OCI-LY7 (cell line): ENCODE measurements around the gene ABCA2. TPM values are rescaled to one million over a fixed set of nuclear protein-coding genes. Genes with fewer than 3 reads are reported as not detected.

Source experiments
- BruUV-seq: library from RNA; stranded (reverse); fragments of 400-500 nt; replicated peaks from 2 replicates; lab custom pipeline; 2021; lab: Mats Ljungman, UMichigan
- CTCF ChIA-PET: fragments of 300-600 bp; sonication (Branson Sonifier 250); formaldehyde crosslinking; loops from one replicate; lab custom pipeline; 2022; ENCODE audit warnings: antibody characterized with exemption; ENCODE audit not compliant: unreplicated experiment; lab: Charles Lee
- POLR2A ChIA-PET: fragments of 300-600 bp; sonication (Branson Sonifier 250); formaldehyde crosslinking; loops from one replicate; lab custom pipeline; 2022; ENCODE audit warnings: antibody characterized with exemption; lab: Charles Lee
- DNase-seq: peaks from one replicate; pipeline ENCODE4 v3.0.0-alpha.2; 2015; ENCODE audit warnings: low spot score
- H2AFZ ChIP-seq: fragments of 200-600 bp; sonication (generic), shearing (Covaris generic); 2 replicates; pipeline ENCODE4 v1.6.1; 2014; ENCODE audit warnings: mild to moderate bottlenecking, antibody characterized with exemption, low read length, moderate library complexity
- H3K27ac ChIP-seq: fragments of 200-600 bp; sonication (generic); 2 replicates; pipeline ENCODE4 v1.5.1; 2014; ENCODE audit warnings: mixed run types, low read depth, mild to moderate bottlenecking, moderate library complexity, low read length, inconsistent platforms; ENCODE audit not compliant: poor library complexity, severe bottlenecking
- H3K36me3 ChIP-seq: fragments of 200-600 bp; sonication (generic); 2 replicates; pipeline ENCODE4 v1.6.1; 2014; ENCODE audit warnings: mild to moderate bottlenecking, antibody characterized with exemption, low read length, moderate library complexity, mixed read lengths; ENCODE audit not compliant: insufficient read depth
- H3K4me1 ChIP-seq: fragments of 200-600 bp; sonication (generic); 2 replicates; pipeline ENCODE4 v1.5.1; 2014; ENCODE audit warnings: mild to moderate bottlenecking, low read length; ENCODE audit not compliant: insufficient read depth, poor library complexity, severe bottlenecking
- H3K4me2 ChIP-seq: fragments of 200-600 bp; sonication (generic); 2 replicates; pipeline ENCODE4 v1.6.1; 2014; ENCODE audit warnings: mild to moderate bottlenecking, low read length
- H3K4me3 ChIP-seq: fragments of 200-600 bp; sonication (generic); 2 replicates; pipeline ENCODE4 v1.5.1; 2014; ENCODE audit warnings: mild to moderate bottlenecking, low read depth, low read length; ENCODE audit not compliant: poor library complexity, severe bottlenecking
- H3K79me2 ChIP-seq: fragments of 200-600 bp; sonication (generic); 2 replicates; pipeline ENCODE4 v1.6.1; 2016; ENCODE audit warnings: low read depth, mild to moderate bottlenecking, low read length, moderate library complexity, mixed read lengths; ENCODE audit not compliant: insufficient read depth
- H3K9me2 ChIP-seq: fragments of 200-600 bp; sonication (generic); 2 replicates; pipeline ENCODE4 v1.6.1; 2016; ENCODE audit warnings: mild to moderate bottlenecking, low read length, mixed read lengths; ENCODE audit not compliant: insufficient read depth
- H3K9me3 ChIP-seq: fragments of 200-600 bp; sonication (generic); 2 replicates; pipeline ENCODE4 v1.6.1; 2014; ENCODE audit warnings: mild to moderate bottlenecking, mixed run types, low read length, mixed read lengths
- H4K20me1 ChIP-seq: fragments of 200-600 bp; sonication (generic); 2 replicates; pipeline ENCODE4 v1.6.1; 2014; ENCODE audit warnings: mild to moderate bottlenecking, antibody characterized with exemption, low read length, moderate library complexity, mixed read lengths; ENCODE audit not compliant: insufficient read depth
- EZH2phosphoT487 ChIP-seq: fragments of 200-600 bp; sonication (generic); IDR thresholded peaks from 2 replicates; pipeline ENCODE4 v1.6.1; 2018; ENCODE audit warnings: low read depth, borderline replicate concordance, mild to moderate bottlenecking, mixed run types, antibody characterized with exemption, low read length, moderate library complexity, mixed read lengths
- intact Hi-C: fragments of 100-400 bp; cut with micrococcal nuclease; formaldehyde crosslinking; loops from one replicate; pipeline ENCODE4 v1.10.0; 2022; ENCODE audit not compliant: unreplicated experiment
- total RNA-seq, 2 experiments: library from RNA; depleted of rRNA in 1 of 2; stranded (reverse); fragments of >200 nt in 1 of 2; shearing (Covaris generic) in 1 of 2; gene quantifications; 2 replicates each; pipeline ENCODE4 v1.2.3, GENCODE V29; 2014 to 2022
- TF ChIP-seq, protein P1 (sequence below): fragments of 200-600 bp; sonication (generic); conservative IDR thresholded peaks from 2 replicates; pipeline ENCODE4 v1.5.1; 2014; ENCODE audit warnings: mild to moderate bottlenecking, antibody characterized with exemption, low read length, moderate library complexity, mixed read lengths

ABCA2 gene
- total RNA-seq, 2 experiments from 2014 or later = 4.1 to 10.6 TPM

DNA sequence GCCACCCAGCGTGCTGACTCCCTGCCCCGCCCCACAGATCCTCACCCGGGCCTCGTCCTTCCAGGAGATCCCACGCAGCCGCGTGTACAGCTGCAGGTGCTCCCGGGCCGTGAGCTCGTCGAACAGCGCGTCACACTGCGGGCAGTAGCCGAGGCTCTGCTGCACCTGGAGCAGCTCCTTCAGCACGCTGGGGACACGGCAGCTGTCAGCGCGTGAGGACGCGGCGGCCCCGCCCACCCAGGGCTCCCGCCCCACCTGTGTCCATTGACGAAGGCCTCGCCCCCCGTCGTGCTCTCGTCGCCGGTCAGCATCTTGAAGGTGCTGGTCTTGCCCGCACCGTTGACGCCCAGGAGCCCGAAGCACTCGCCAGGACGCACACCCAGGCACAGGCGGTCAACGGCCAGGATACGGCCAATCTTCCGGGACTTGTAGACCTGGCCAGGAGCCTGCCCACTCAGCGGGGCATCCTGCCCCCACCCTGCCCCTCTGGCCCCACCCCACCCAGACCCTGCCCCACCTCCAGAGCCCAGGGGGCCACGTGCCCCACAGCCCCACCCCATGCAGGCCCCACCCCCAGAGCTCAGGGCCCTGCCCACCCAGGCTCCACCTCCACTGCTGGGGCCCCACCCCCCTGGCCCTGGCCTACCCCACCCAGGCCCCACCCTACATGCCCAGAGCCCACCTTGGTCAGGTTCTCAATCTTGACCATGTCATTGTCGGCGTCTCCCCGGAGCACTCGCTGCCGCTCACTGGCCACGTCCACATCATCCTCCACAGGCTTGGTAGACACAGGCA is 17.9 kb downstream of the ABCA2 start:
- Histone ChIP-seq H3K36me3 (no peaks in the 10 kb centered on the region), H3K9me2 (no peaks in the 10 kb centered on the region), H2AFZ (no peak overlapping the region), H3K4me3 (no peak overlapping the region), H3K9me3 (no peaks in the 10 kb centered on the region), H3K4me1 (peaks cover 4% of the 10 kb centered on the region), H3K4me2 (no peak overlapping the region), H3K27ac (no peak overlapping the region), H4K20me1 (no peaks in the 10 kb centered on the region), H3K79me2 (no peaks in the 10 kb centered on the region)
- ChIA-PET CTCF (interaction anchor here (0.6 kb wide), 1 partner anchor 18 kb away, joined by 3 read pairs; the partner anchor contains the start of gene PAXX), POLR2A (no interaction called here)
- BruUV-seq = no TSS peak
- no peak for DNase-seq
- intact Hi-C loops = no loop called here
- TF ChIP-seq EZH2phosphoT487 = no peak
- TF ChIP-seq, protein P1, sequence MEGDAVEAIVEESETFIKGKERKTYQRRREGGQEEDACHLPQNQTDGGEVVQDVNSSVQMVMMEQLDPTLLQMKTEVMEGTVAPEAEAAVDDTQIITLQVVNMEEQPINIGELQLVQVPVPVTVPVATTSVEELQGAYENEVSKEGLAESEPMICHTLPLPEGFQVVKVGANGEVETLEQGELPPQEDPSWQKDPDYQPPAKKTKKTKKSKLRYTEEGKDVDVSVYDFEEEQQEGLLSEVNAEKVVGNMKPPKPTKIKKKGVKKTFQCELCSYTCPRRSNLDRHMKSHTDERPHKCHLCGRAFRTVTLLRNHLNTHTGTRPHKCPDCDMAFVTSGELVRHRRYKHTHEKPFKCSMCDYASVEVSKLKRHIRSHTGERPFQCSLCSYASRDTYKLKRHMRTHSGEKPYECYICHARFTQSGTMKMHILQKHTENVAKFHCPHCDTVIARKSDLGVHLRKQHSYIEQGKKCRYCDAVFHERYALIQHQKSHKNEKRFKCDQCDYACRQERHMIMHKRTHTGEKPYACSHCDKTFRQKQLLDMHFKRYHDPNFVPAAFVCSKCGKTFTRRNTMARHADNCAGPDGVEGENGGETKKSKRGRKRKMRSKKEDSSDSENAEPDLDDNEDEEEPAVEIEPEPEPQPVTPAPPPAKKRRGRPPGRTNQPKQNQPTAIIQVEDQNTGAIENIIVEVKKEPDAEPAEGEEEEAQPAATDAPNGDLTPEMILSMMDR = no peak

DNA sequence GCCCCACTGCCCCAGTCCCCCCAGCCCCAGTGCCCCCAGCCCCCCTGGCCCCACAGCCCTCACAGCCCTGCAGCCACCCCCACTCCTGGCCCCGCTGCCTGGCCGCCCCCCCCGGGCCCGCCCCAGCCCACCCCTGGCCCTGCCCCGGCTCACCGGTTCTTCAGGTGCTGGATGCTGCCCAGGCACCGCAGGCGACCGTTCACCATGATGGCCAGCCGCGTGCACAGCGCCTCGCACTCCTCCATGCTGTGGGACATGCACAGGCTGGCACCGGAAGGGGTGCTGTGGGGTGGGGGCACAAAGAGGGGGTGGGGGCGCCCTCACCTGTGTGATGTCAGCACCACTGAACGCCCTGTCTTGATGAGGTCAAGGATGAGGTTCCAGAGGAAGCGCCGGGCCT is 18.8 kb downstream of the ABCA2 start:
- ChIA-PET POLR2A (no interaction called here), CTCF (interaction anchor here (0.6 to 0.7 kb wide), 3 partner anchors 17 to 166 kb away, joined by 3 to 4 read pairs (median 3); partner anchors contain the start of gene PAXX)
- Histone ChIP-seq H3K4me2 (no peak overlapping the region), H3K9me3 (no peaks in the 10 kb centered on the region), H3K4me1 (peaks cover 4% of the 10 kb centered on the region), H3K27ac (no peak overlapping the region), H3K4me3 (no peak overlapping the region), H3K36me3 (no peaks in the 10 kb centered on the region), H3K9me2 (no peaks in the 10 kb centered on the region), H3K79me2 (no peaks in the 10 kb centered on the region), H2AFZ (no peak overlapping the region), H4K20me1 (no peaks in the 10 kb centered on the region)
- BruUV-seq = no TSS peak
- no peak for TF ChIP-seq EZH2phosphoT487
- TF ChIP-seq, protein P1 = no peak
- intact Hi-C loops = no loop called here
- DNase-seq = no peak

DNA sequence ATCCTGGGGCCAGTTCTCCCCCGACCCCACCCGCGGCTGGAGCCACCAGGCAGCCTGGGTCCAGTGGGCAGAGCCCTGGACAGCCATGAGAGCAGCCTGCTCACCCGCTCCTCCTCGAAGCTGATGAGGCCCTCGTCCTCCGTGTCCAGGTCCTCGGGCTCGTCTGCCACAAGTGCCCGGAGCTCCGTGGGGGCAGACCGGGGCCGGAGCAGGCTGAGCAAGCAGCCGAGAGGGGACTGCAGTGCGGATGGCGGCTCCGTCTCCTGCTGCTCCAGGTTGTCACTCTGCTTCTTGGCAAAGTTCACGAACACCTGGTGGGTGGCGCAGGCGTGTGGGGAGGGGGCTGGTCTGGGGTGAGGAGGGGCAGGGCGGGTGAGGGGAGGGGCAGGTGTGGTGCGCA is 19.7 kb downstream of the ABCA2 start:
- Histone ChIP-seq H2AFZ (no peak overlapping the region), H3K4me2 (no peak overlapping the region), H3K36me3 (no peaks in the 10 kb centered on the region), H3K4me1 (peaks cover 4% of the 10 kb centered on the region), H3K27ac (no peak overlapping the region), H4K20me1 (no peaks in the 10 kb centered on the region), H3K4me3 (no peak overlapping the region), H3K79me2 (no peaks in the 10 kb centered on the region), H3K9me3 (no peaks in the 10 kb centered on the region), H3K9me2 (no peaks in the 10 kb centered on the region)
- no peak for TF ChIP-seq EZH2phosphoT487
- TF ChIP-seq, protein P1 = no peak
- intact Hi-C loops = no loop called here
- ChIA-PET CTCF (interaction anchor here (0.7 kb wide), 1 partner anchor 18 kb away, joined by 3 read pairs; no protein-coding TSS in a partner anchor), POLR2A (interaction anchor here (0.6 kb wide), 1 partner anchor 78 kb away, joined by 3 read pairs; no protein-coding TSS in a partner anchor)
- BruUV-seq = no TSS peak
- no peak for DNase-seq
